Glomerular visceral epithelial cell (primary cell): ENCODE data around the gene FEM1C.
"Not testable (repeated sequence)": the region's sequence is repeated elsewhere in the genome, so short reads cannot be mapped to it uniquely, and the experiment has no call there.

ENCODE experiments used
- DNase-seq: peaks from one replicate; pipeline ENCODE4 v3.0.0-alpha.2; 2016; ENCODE audit errors: extremely low spot score

FEM1C gene

DNA sequence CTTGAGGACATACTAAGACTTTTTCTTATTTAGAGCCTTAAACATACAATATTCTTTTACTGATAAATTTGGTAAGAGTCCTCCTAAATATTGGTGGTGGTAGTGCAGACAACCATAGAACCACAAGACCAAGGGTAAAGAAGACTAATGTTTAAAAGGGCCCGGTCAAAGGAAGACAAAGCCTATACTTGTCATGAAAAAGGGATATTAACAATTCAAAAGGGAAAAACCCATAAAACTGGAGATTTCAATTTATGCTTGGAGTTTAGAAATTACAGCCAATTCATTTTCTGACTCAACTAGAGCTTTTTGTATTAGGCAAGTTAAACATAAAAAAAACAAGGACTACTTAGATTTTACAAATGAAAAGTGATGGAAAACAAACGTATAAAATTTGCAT lies 24.4 kb downstream of the FEM1C start:
- DNase-seq: no peak

DNA sequence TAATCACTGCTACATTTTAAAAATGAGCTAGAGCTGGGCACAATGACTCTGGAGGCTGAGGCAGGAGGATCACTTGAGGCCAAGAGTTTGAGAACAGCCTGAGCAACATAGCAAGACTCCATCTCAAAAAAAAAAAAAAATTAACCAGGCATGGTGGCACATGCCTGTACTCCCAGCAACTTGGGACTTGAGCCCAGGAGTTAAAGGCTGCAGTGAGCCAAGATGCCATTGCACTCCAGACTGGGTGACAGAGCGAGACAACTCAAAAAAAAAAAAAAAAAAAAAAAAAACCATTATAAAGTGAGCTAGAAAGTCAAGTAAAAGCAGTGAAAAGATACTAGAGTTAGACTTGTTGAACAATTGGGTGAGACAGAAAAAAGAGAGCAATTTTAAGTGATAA lies 28.2 kb downstream of the FEM1C start:
- DNase-seq: no peak

GRCh38 chr5:115514220-115514619 lies 30.4 kb downstream of the FEM1C start:
- no peak for DNase-seq

DNA sequence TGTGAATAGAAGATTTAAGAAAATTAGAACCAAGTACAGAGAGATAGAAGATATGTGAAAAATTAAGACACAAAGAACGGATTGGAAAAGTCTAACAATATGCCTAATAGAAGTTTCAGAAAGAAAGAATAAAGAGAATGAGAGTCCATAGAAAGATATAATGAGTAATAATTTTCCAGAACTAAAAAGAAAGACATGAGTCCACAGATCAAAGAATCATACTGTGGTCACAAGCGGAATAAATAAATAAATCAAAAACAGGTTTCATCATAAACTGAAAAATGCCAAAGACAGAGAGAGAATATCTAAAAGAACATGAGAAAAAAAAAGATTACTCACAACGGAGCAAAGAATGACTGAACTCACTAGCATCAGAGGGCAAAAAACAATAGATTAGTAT lies 32.9 kb downstream of the FEM1C start:
- DNase-seq: no peak

DNA sequence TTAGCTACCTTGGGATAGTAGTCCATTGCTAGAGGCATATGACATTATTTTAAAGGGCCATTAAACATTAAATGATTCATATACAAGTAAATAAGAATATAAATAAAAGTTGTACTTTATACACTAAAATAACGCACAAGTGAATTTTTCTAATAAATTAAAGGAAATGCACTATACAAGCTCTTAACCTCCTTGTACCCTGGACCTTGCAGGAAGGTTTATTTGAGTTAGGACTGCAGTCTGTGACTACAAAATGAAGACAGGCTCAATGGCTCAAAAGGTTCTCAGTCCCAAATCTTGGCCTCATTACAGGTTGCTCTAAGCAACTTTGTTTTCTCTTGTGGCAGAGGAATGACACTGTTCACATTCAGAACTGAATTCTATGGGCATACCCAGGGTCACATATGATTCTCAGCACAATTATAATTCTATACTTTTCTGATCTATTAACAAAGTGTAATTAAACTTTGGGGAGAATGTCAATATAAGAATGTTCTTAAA lies 34.4 kb downstream of the FEM1C start:
- no peak for DNase-seq

DNA sequence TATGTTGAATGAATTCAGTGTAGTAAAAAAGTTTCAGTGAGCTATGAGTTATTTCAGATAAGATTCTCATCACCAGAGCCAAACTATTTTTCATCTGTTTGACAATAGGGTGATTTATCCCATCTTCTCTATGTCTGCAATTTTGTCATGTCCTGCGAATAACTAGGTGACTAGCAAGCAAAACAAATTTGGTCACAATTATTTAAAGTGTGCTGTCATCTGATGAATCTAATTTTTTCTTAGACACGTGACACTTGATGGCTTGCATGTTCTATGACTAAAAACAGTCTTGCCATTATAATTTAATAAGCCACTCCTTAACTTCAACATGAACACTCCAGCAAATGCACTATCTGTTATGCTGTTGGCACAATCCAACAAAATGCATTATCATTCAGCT lies 35.0 kb downstream of the FEM1C start:
- DNase-seq: no peak

GRCh38 chr5:115507681-115508080 lies 36.9 kb downstream of the FEM1C start:
- DNase-seq: no peak

DNA sequence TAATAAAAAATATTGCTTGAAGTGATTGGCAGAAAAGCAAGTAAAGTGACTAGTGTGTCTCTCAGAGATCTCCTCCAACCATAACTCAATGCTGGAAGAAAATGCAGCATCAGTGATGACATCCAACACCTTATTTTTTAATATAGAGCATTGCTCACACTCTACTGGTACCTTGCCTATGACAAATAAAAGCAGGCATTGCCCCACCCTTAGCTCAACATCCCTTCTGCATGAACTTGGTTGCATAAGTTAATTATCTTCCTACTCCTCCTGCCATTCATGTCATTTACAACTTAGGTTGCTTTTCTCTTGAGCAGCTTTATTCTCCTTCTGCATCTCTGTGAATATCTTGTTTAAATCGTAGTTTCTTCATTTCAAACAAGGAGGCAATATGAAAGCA lies 41.2 kb downstream of the FEM1C start:
- DNase-seq: no peak

GRCh38 chr5:115501464-115502210 lies 42.9 kb downstream of the FEM1C start:
- no peak for DNase-seq

DNA sequence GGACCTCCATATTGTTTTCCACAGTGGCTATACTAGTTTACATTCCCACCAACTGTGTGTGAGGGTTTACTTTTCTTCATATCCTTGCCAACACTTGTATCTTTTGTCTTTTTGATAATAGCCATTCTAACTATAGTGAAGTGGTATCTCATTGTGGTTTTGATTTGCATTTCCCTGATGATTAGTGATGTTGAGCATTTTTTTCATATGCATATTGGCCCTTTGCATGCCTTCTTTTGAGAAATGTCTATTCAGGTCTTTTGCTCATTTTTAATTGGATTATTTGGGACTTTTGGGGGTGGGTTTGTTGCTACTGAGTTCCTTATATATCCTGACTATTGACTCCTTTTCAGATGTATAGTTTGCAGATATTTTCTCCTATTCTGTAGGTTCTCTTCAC lies 44.4 kb downstream of the FEM1C start:
- DNase-seq: no peak

GRCh38 chr5:115496936-115497576 lies 47.5 kb downstream of the FEM1C start:
- no peak for DNase-seq

- DNase-seq: no peak
Observed at GRCh38 chr5:115494570-115495289, 49.8 kb downstream of the FEM1C start.

DNA sequence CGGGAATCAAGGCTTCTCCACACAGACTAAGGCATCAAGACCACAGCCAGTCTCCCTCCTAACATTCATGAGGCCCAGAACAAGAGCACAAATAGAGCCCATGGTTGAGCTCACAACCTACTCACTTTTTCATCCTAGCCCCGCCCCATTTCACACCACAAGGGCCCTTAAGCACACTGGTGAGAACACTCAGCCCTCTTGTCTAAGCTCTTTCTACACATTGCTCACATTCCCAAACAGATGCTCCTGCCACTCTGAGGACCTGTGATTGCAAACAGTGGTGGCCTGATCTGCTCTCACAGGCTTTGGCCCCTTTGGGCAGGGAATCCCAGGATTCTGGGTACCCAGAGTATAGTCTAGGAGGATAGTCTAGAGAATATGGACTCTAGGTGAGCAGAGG lies 54.0 kb downstream of the FEM1C start:
- DNase-seq: no peak

DNA sequence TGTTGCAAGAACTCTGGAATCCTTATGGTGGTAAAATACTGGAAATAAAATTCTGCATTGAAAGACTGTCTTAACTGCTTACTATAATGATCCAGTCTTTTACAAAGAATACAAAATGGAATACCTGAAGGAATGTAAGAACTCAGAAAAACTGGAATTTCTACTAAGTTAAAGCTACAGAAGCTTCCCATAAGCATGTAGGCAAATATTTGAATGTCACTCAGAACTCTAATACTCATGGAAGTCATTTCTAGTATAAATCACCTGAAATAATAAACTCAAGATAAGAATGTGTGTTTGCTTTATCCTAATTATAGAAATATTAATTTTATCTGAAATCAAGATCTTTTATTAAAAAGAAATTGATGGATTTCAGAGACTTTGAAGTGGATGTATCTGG lies 54.8 kb downstream of the FEM1C start:
- no peak for DNase-seq

GRCh38 chr5:115487756-115488155 lies 56.8 kb downstream of the FEM1C start:
- no peak for DNase-seq

DNA sequence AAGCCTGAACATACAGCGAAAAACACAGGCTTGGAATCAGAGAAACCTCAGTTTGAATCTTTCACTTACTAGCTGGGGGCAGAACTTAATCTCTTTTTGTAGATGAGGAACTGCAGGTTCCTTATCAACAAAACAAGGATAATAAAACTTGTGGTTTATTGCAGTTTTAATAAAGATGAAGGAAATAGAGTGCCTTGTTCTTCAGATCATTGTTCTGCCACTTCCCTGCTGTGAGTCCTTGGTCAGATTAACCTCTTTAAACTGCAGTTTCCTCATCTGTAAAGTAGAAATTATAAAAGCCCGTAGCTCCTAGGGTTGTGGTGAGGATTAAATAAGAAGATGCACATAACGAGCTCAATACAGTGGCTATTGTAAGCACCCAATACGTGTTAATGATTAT lies 57.4 kb downstream of the FEM1C start:
- no peak for DNase-seq

DNA sequence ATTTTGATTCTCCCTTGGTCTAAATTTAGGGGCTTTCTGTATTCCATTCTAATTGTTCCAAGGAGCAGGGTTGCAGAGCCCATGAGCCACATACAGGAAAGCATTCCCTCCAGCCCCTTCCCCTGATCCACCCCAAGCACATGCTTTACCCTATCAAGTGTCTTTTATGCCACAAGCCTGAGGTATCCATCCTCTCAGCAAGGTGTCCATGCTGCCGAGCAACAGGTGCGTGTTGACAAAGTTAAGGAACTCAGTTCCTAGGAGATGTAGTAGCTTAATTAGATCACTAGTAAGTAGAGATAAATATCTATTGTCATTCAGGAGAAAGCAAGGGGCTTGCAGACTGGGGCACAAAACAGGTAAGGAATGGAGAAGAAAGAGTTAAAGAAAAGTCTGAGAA lies 57.8 kb downstream of the FEM1C start:
- DNase-seq: no peak

GRCh38 chr5:115484368-115484767 lies 60.2 kb downstream of the FEM1C start:
- no peak for DNase-seq

DNA sequence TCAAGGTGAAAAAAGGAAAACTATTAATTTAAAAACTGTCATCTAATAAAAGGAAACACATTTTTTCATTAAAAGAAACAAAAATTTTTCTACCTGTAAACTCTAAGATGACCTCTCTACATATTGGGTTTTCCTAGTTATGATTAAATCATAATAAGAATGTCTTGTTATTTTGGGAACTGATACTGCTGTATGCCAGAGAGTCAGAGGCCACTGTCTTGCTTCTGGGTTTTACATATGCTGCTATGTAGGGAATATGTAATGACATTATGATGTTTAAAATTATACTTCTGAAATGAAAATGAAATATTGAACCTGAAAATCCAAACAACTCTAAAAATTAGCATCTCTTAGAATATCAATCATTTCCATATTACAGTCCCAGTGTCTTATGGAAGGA lies 63.7 kb downstream of the FEM1C start:
- no peak for DNase-seq

DNA sequence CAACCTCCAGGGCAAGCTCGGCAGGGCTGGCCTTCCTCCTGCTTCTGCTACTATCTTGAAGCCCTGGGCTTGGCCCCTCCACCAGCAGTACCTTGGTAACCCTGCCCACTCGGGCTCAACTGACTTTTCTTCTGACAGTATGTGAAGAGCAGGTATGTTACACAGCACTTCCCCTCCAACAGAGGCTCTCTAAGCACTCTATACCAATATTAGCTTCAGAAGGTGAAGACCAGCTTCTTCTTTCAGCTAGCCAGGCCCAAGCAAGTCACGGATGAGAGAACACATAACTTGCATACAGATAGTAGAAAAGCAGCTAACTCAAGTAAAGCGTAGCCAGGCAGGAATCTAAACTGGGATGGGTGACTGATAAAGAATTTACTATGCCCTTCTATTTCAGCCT lies 64.3 kb downstream of the FEM1C start:
- DNase-seq: peak; percentile 20

DNA sequence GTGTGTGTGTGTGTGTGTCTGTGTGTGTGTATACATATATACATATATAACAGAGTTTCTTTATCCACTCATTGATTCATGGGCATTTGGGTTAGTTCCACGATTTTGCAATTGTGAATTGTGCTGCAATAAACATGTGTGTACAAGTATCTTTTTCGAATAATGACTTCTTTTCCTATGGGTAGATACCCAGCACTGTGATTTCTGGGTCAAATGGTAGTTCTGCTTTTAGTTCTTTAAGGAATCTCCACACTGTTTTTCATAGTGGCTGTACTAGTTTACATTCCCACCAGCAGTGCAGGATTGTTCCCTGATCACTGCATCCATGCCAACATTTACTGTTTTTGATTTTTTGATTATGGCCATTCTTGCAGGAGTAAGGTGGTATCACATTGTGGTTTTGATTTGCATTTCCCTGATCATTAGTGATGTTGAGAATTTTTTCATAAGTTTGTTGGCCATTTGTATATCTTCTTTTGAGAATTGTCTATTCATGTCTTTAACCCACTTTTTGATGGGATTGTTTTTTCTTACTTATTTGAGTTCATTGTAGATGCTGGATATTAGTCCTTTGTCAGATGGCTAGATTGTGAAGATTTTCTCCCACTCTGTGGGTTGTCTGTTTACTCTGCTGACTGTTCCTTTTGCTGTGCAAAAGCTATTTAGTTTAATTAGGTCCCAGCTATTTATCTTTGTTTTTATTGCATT lies 65.3 kb downstream of the FEM1C start:
- DNase-seq: not testable (repeated sequence)

- no peak for DNase-seq
Observed at GRCh38 chr5:115478281-115478680, 66.3 kb downstream of the FEM1C start.
